GM18505 (cell line): ENCODE data around the gene ACTR2.
"Not testable (repeated sequence)": the region's sequence is repeated elsewhere in the genome, so short reads cannot be mapped to it uniquely, and the experiment has no call there.

Experiments
- ATAC-seq: cut with Tn5 transposase; IDR thresholded peaks from one replicate; pipeline ENCODE4 v1.9.1; 2021; ENCODE audit not compliant: unreplicated experiment
- POLR2A ChIP-seq: IDR thresholded peaks from 4 replicates; pipeline ENCODE4 v1.6.1; 2011; ENCODE audit warnings: borderline replicate concordance; ENCODE audit not compliant: insufficient read depth, insufficient read length; ENCODE audit errors: extremely low read depth

ACTR2 gene

GRCh38 chr2:65212619-65213018 is 15.0 kb upstream of the ACTR2 start:
- TF ChIP-seq POLR2A: no peak
- no peak for ATAC-seq

GRCh38 chr2:65213035-65213434 is 14.6 kb upstream of the ACTR2 start:
- TF ChIP-seq POLR2A: no peak

GRCh38 chr2:65214361-65214760 is 13.3 kb upstream of the ACTR2 start:
- ATAC-seq: no peak
- no peak for TF ChIP-seq POLR2A

More at GRCh38 chr2:65213035-65213434, 14.6 kb upstream of the ACTR2 start:
- no peak for ATAC-seq

GRCh38 chr2:65214843-65215242 is 12.8 kb upstream of the ACTR2 start:
- ATAC-seq: no peak
- TF ChIP-seq POLR2A: no peak

GRCh38 chr2:65215946-65216345 is 11.7 kb upstream of the ACTR2 start:
- no peak for ATAC-seq
- no peak for TF ChIP-seq POLR2A

GRCh38 chr2:65220432-65221131 is 7.0 kb upstream of the ACTR2 start:
- ATAC-seq: no peak
- TF ChIP-seq POLR2A: no peak

GRCh38 chr2:65221275-65221674 is 6.4 kb upstream of the ACTR2 start:
- not testable (repeated sequence) for ATAC-seq

GRCh38 chr2:65227020-65227455 is 593 bp upstream of the ACTR2 start:
- ATAC-seq: peak; percentile 26
- TF ChIP-seq POLR2A: no peak

- TF ChIP-seq POLR2A: no peak
- ATAC-seq: peak; percentile 35
Measured at GRCh38 chr2:65228263-65228750, 676 bp downstream of the ACTR2 start.

- ATAC-seq: no peak
Measured at GRCh38 chr2:65231121-65231520, 3.5 kb downstream of the ACTR2 start.

GRCh38 chr2:65231892-65232477 is 4.4 kb downstream of the ACTR2 start:
- no peak for ATAC-seq
- TF ChIP-seq POLR2A: no peak

More at GRCh38 chr2:65231121-65231520, 3.5 kb downstream of the ACTR2 start:
- no peak for TF ChIP-seq POLR2A

- no peak for TF ChIP-seq POLR2A
- no peak for ATAC-seq
Measured at GRCh38 chr2:65232636-65233035, 5.0 kb downstream of the ACTR2 start.

- TF ChIP-seq POLR2A: no peak
Measured at GRCh38 chr2:65240657-65241056, 13.0 kb downstream of the ACTR2 start.

GRCh38 chr2:65244452-65244851 is 16.8 kb downstream of the ACTR2 start:
- not testable (repeated sequence) for ATAC-seq

More at GRCh38 chr2:65240657-65241056, 13.0 kb downstream of the ACTR2 start:
- ATAC-seq: no peak

GRCh38 chr2:65252640-65253039 is 25.0 kb downstream of the ACTR2 start:
- ATAC-seq: no peak
- no peak for TF ChIP-seq POLR2A

GRCh38 chr2:65255356-65255755 is 27.7 kb downstream of the ACTR2 start:
- no peak for ATAC-seq

More at GRCh38 chr2:65255356-65255755, 27.7 kb downstream of the ACTR2 start:
- no peak for TF ChIP-seq POLR2A
